LNCaP clone FGC (cell line): Measurements from ENCODE around the gene SPON1.

Experiments
- DNase-seq: peaks from one replicate; pipeline ENCODE4 v3.0.0-alpha.2; 2011; ENCODE audit warnings: low read depth
- H3K4me3 ChIP-seq: 2 replicates; pipeline ENCODE4 v1.5.1; 2011; ENCODE audit warnings: mild to moderate bottlenecking, low read depth, low read length, control low read depth
- TF ChIP-seq, protein P1 (sequence below): IDR thresholded peaks from 2 replicates; pipeline ENCODE4 v1.5.1; 2012; ENCODE audit warnings: mild to moderate bottlenecking; ENCODE audit not compliant: control insufficient read depth, insufficient read depth; ENCODE audit errors: extremely low read depth

Gene SPON1

GRCh38 chr11:13956988-13957387 is 5.5 kb upstream of the SPON1 start:
- no peak overlapping the region for H3K4me3 ChIP-seq
- TF ChIP-seq, protein P1, sequence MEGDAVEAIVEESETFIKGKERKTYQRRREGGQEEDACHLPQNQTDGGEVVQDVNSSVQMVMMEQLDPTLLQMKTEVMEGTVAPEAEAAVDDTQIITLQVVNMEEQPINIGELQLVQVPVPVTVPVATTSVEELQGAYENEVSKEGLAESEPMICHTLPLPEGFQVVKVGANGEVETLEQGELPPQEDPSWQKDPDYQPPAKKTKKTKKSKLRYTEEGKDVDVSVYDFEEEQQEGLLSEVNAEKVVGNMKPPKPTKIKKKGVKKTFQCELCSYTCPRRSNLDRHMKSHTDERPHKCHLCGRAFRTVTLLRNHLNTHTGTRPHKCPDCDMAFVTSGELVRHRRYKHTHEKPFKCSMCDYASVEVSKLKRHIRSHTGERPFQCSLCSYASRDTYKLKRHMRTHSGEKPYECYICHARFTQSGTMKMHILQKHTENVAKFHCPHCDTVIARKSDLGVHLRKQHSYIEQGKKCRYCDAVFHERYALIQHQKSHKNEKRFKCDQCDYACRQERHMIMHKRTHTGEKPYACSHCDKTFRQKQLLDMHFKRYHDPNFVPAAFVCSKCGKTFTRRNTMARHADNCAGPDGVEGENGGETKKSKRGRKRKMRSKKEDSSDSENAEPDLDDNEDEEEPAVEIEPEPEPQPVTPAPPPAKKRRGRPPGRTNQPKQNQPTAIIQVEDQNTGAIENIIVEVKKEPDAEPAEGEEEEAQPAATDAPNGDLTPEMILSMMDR: no peak
- DNase-seq: no peak

DNA sequence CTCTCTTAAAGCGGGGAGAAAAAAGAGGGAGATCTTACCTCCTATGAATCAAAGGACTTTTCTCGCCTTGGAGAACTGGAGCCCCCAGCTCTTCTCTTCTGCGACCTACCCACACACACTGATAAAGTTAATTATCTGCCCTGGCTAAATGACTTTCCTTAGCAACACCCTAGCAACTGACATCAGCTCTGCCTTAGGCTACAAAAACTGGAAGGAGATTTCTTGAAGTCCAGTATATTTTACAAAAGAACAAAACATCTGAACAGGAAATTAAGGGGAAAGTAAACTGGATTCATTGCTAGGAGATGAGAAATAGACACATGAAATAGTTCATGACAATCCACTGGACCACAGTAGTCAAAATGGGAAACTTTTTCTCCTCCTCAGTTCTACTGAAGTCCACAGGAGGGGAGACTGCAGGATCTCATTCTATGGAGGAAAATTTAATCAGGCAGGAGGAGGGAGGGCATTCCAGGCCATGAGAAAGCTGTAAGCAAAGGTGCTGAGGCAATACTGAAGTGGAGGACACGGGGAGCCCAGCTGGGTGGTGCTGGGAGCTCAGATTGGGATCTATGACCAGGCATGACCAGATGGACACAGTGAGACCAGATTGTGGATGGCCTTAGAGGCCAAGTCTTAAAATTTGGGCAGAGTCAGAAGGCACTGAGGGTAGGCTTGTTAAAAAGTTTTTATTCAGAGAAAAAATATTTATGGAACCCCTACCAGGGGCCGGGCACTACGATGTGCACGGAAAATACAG is 3.7 kb upstream of the SPON1 start:
- DNase-seq: no peak
- no peak overlapping the region for H3K4me3 ChIP-seq
- TF ChIP-seq, protein P1: no peak

DNA sequence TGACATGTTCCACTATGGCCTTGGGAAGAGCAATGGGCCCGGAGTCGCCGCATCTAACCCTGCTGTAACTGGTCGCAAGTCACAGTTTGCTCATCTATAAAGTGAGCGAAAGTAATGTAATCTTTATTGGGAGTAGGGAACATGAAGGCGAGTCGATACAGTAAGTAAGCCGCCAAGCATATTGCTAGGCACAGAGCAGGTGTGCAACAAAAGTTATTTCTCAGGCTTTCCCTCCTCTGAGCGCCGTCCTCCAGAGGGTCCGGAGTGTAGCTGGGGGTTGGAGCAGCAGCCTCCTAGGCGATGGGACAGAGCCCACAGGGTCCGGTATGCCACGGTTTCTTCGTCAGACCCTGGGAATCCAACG is 343 bp upstream of the SPON1 start:
- DNase-seq: no peak
- TF ChIP-seq, protein P1: no peak

DNA sequence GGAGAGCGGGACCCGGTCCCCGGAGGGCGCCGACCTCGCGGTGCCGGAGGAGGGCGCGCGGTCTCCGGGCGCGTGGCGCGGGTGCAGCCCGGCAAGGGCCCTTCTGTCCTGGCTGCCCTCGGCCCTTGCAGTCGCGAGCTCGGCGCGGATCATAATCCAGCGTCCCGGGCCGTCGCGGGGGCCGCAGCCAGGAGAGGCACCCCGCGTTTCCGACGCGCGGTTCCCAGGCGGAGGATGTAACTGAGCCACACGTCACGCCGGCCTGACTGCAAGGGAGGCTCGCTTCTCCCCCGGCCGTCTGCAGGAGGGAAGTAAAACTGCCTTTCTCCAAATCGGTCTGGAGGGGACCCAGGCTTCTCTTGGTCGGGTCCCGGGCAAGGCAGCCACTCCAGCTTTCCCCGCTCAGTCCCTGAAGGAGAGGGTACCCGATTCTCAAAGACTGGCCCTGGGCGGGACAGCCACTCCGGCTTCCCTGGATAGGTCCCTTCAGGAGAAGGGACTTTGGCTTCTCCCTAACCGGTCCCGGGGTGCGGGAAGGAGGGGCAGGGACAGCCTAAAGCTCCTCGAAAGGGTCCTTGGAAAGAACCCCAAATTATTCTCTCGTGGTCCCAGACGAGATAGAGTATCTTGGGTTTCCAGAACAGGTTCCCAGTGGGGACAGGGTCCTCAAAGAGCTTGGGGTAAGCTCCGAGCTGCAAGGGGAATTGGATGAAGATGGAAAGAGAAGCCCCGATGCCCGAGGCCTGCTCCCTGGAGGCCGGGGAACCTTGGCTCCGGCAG is 836 bp downstream of the SPON1 start:
- no peak overlapping the region for H3K4me3 ChIP-seq
- no peak for DNase-seq
- TF ChIP-seq, protein P1: no peak

More for the DNA sequence above, 343 bp upstream of the SPON1 start:
- H3K4me3 ChIP-seq: no peak overlapping the region

DNA sequence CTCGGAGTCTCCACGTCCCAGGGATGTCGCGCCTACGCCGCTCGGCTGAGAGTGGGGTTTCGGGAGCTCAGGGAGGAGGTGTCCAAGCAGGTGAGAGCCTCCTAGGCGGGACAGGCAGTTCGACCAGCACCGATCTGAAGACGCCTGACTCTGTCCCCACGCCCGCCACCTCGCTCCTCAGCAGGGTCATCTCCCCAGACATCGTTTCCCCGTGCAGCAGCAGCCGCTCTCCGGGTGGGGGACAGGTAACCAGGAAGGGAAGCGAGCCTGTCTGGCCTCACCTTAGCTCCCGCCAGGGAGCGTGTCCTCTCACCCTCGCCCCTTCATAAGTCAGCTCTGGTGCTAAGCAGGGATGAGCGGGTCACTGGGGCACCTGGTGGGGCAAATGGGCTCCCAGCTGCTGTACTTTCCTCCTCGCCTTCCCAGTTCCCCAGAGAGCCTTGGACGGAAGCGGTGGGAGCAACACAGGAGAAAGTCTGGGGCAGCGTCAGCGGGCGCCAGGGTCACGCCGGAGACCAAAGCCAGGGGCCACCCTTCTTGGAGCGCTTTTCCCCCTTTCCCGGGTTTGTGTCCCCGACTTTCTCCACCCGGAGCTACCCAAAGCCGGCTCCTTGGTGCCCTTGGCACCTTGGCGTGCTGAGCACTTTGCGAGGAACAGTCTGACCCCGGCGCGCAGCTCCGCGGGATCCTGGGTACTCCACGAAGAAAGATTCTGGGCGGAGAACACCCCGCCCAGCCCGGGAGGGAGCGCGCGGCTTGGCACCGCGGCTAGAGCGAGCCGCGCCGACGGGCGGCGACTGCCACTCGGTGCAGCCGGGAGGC is 1.6 kb downstream of the SPON1 start:
- TF ChIP-seq, protein P1: no peak
- no peak overlapping the region for H3K4me3 ChIP-seq
- no peak for DNase-seq

- TF ChIP-seq, protein P1: no peak
- no peak for DNase-seq
- no peak overlapping the region for H3K4me3 ChIP-seq
These were observed 2.2 kb downstream of the SPON1 start for GRCh38 chr11:13964771-13965074.
